Sciatic nerve (tissue), 2 donors: ENCODE data around the gene CNTRL. TPM values are rescaled to one million over a fixed set of nuclear protein-coding genes. Genes with fewer than 3 reads are reported as not detected.
"Not testable (repeated sequence)": the region's sequence is repeated elsewhere in the genome, so short reads cannot be mapped to it uniquely, and the experiment has no call there.

ENCODE experiments used
- ATAC-seq: fragments of 200-7000 bp; cut with Tn5 transposase; one replicate; pipeline ENCODE4 v1.9.1; 2020; ENCODE audit warnings: mild to moderate bottlenecking, moderate library complexity
- DNase-seq: peaks from one replicate; pipeline ENCODE4 v3.0.0-alpha.2; 2020; ENCODE audit warnings: low spot score
- intact Hi-C: fragments of 100-400 bp; cut with DNase I; formaldehyde crosslinking; loops from one replicate; pipeline ENCODE4 v1.14.2; 2022
- total RNA-seq: library from RNA; stranded (reverse); fragmentation: NEBNext Ultra II Directional; extraction: Animal tissue kit (Norgen Biotek cat#: 25700); gene quantifications from one replicate; pipeline ENCODE4 v1.2.1, GENCODE V29; 2021
- donor health status: DM: no; HTN: no; CAD: no.
- donor health status: DM: no; HTN: no; CAD: no.

The CNTRL gene
- total RNA-seq, 1 donor from 2014 or later = 30.8 TPM

DNA sequence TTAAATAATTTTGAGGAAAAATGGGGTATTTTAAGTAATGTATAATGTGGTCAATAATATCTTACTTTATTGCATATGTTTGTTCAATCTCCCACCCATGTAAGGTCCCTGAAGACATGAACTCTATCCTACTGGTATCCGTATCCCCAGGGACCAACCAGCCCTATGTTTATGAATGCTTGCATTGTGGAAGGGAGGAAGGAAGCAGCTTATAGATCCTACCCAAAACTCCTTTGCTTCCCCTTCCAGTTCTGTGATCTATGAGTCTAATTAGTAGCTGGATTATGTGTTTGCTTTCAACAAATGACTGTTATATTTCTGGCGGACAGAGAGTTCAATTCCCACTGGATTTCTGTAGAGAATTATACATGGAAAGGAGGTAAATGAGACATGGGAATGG is 45.6 kb downstream of the CNTRL start:
- DNase-seq = no peak
- intact Hi-C loops = no loop called here
- ATAC-seq = no peak

DNA sequence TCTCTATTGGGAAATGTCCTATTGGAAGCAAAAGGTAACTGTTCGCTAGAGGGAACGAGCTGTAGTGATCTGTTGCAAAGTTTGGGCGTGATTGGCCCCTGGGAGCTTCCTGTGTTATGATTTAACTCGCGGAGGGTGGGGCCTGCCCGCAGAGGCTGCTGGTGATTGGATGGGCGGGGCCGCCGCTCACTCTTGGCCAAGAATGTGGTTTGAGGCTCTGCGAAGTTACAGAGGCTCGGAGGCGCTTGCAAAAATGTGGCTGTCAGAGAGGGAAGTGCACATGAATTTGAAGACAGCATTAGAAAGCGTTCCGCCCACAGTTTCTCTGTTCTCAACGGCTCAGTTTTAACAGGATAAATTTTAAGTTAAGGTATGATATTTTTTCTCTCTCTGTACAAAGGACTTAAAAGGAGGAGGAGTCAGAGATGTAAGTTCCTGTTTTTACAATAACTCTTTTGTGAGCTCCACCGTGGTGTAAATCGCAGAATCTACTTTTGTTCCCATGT is 46.9 kb downstream of the CNTRL start:
- DNase-seq = peak; percentile 98
- peak; percentile 100 for ATAC-seq
- intact Hi-C loops = no loop called here

DNA sequence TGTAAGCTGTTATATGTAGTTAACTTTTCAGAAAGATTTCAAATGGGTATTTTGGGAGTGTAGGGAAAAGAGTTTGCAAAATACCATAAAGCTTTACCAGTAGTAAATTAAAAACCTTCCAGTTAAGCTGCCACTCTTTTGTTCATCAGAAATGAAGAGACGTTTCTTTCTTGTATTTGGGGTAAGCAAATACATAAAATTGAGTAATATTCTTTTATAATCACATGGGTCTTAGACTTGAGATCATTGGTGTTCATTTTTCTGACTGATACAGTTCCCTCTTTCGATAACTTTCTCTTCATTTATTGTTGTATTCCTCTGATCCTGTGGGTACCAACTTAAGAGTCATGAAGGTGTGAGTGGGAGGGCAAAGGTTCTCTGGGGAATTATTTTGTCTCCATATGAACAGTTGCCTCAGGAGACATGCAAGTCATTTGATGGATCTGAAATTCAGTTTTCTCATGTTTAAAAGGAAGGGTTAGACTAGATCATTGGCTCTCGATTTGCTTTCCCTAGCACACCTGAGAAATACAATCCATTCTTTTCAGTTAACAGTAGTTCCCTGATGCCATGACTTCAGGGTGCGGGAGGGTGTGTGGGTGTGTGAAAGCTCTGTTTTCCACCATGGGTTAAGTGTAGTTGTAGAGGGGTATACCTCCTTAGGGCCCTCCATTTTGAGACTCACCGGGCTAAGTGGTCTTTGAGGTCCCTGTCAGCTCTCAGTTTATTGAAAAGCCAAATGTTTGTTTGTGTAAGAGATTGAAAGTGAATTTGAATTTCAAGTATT is 47.7 kb downstream of the CNTRL start:
- ATAC-seq = no peak
- no peak for DNase-seq
- intact Hi-C loops = no loop called here

DNA sequence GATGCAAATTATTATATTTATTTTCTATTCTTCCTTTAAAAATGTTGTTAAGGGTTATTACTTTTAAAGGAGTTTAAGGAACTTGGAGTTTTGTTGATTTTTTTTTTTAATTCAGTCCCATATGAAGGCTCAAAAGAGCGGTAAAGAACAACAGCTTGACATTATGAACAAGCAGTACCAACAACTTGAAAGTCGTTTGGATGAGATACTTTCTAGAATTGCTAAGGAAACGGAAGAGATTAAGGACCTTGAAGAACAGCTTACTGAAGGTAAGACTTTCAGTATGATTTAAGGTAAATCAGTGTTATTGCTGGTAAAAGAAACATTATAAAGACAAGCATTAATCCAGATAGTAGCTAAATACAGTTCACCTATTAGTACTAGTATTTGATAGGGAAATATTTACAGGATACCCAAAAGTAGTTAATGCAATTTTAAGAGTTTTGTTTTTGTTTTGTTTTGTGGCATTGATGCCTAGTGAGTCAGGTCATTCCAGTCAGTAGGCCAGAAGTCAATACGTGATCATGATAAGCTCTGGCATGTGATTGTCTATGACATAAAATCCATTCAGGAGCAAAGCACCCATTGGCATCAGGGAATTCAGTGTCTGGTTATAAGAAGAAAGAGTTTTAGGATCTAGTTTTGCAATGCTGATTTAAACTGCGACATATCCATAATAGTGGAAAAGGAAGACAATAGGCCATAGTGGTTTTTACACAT is 49.2 kb downstream of the CNTRL start:
- DNase-seq (no peak), ATAC-seq (no peak)
- intact Hi-C loops = no loop called here

DNA sequence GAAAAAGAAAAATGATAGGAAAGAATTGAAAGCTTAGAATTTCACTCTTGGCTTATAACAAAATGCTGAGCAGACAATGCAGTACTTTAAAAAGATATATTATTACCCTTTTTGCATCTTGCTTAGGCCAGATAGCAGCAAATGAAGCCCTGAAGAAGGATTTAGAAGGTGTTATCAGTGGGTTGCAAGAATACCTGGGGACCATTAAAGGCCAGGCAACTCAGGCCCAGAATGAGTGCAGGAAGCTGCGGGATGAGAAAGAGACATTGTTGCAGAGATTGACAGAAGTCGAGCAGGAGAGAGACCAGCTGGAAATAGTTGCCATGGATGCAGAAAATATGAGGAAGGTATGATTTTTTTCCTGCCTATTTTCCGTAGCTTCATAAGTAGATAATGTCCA is 50.8 kb downstream of the CNTRL start:
- intact Hi-C loops = no loop called here
- no peak for ATAC-seq
- no peak for DNase-seq

DNA sequence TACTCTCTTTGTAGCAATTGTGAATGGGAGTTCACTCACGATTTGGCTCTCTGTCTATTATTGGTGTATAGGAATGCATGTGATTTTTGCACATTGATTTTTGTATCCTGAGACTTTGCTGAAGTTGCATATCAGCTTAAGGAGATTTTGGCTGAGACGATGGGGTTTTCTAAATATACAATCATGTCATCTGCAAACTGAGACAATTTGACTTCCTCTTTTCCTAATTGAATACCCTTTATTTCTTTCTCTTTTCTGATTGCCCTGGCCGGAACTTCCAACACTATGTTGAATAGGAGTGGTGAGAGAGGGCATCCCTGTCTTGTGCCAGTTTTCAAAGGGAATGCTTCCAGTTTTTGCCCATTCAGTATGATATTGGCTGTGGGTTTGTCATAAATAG is 54.6 kb downstream of the CNTRL start:
- ATAC-seq, DNase-seq, intact Hi-C loops: not testable (repeated sequence)

DNA sequence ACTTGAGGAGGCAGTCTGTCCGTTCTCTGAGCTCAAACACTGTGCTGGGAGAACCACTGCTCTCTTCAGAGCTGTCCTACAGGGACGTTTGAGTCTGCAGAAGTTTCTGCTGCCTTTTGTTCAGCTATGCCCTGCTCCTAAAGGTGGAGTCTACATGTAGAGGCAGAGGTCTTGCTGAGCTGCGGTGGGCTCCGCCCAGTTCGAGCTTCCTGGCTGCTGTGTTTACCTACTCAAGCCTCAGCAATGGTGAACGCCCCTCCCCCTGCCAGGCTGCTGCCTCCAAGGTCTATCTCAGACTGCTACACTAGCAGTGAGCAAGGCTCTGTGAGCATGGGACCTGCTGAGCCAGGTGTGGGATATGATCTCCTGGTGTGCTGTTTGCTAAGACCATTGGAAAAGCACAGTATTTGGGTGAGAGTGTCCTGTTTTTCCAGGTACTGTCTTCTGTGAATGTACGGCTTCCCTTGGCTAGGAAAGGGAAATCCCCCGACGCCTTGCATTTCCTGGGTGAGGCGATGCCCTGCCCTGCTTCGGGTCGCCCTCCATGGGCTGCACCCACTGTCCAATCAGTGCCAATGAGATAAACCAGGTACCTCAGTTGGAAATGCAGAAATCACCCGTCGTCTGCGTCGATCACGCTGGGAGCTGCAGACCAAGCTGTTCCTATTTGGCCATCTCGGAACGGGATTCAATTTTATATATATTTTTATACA is 58.5 kb downstream of the CNTRL start:
- ATAC-seq = no peak
- peak; percentile 61 for DNase-seq
- intact Hi-C loops = no loop called here

DNA sequence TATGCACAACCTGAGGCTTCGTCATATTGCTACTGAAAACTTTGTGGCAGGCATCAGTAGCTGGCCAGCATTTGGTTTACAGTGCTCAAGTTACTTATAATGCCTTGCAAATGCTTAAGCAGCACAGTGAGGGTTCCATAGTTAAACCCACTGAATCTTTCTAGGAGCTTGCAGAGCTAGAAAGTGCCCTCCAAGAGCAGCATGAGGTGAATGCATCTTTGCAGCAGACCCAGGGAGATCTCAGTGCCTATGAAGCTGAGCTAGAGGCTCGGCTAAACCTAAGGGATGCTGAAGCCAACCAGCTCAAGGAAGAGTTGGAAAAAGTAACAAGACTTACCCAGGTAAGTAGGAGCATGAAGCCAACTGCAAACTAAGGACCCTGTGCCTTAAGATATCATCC is 60.9 kb downstream of the CNTRL start:
- no peak for DNase-seq
- intact Hi-C loops = no loop called here
- no peak for ATAC-seq

DNA sequence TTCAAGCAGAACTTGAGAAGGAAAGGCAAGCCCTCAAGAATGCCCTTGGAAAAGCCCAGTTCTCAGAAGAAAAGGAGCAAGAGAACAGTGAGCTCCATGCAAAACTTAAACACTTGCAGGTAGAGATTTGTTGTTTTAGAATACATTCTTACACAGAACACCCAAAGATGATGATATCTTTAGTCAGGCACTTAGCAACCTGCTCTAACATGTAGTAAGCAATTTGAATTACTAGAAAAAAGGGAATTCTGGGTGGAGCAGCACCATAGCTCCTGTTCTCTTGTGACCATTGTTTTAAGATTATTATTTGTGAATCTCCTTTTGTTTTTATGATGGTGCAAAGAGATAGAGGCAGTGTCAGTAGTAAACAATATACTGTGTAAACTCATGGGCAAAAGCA is 63.8 kb downstream of the CNTRL start:
- DNase-seq (no peak), ATAC-seq (no peak)
- intact Hi-C loops = no loop called here

DNA sequence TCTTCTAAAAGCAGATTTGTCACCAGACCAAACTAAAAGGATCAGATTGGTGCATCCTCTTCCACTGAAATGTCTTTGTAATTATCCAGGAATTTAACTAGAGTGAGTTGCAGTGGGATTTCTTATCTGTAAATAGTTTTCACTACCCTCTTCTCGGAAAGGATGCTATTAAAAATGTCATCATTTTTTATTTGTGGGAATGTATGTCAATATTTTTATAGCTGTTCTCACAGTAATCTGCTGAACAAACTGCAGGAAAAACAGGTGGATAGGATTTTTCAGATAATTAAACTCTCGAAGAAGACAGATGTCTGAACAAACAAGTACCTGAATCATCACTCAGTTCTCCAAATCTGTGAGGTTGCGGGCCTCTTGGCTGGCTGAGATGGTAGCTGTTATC is 64.2 kb downstream of the CNTRL start:
- DNase-seq = no peak
- ATAC-seq = no peak
- intact Hi-C loops = no loop called here

DNA sequence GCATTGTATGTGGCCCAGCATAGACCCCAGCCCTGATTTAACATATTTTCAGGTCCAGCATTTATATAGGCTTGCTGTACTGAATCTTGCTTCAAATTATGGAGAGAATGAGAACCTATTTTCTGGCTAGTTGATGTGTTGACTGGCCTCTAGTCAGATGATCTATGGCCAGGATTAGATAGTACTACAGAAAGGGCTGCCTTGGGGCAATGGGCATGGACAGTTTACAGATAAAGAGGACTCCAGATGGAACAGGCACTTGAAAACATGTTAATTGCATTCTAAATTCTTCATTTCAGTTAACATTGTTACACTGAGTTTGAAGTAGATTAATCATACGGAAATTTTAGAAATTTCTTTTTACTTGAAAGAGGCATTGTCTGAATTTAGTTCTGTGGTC is 65.4 kb downstream of the CNTRL start:
- DNase-seq (no peak), ATAC-seq (no peak)
- intact Hi-C loops = no loop called here

DNA sequence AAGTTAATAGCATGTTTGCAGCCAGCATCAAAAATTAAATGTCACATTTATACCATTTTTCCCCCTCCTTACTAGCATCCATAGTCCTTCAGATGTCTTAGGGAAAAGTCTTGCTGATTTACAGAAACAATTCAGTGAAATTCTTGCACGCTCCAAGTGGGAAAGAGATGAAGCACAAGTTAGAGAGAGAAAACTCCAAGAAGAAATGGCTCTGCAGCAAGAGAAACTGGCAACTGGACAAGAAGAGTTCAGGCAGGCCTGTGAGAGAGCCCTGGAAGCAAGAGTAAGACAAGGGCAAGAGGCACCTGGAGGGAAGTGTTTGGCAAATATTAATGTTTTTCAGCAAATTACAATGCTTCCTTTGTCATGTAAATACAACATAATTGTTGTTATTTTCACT is 66.6 kb downstream of the CNTRL start:
- ATAC-seq = no peak
- intact Hi-C loops = no loop called here

DNA sequence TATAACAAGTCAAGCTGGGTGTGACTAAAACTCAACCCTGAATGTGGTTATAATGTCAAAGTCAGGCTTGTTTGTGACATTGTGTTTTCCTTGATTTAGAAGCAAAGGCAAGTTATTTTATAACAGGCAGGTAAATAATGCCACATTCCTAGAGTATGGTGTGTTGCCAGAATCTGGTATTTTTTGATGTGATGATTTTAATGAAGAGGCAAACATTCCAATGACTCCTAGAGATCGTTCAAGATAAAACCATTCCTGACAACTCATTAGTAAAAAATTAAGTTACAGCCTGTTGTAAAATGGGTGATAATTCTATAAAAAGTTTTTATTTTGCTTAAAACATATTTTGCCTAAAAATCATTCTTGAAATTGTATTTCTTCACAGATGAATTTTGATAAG is 67.0 kb downstream of the CNTRL start:
- intact Hi-C loops = no loop called here
- ATAC-seq (no peak), DNase-seq (no peak)

More for the DNA sequence above, 66.6 kb downstream of the CNTRL start:
- no peak for DNase-seq

DNA sequence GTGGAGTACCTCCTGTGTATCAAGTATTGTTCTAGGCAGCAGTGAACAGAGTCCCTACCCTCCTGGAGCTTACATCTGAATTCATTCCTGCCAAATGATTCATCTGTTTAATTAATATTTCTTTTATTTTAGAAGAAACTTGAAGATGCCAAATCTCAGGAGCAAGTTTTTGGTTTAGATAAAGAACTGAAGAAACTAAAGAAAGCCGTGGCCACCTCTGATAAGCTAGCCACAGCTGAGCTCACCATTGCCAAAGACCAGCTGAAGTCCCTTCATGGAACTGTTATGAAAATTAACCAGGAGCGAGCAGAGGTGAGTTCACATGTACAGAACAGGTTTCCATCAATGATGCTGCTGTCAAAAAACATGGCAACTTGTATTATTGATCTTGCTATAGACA is 69.0 kb downstream of the CNTRL start:
- DNase-seq (no peak), ATAC-seq (no peak)
- intact Hi-C loops = no loop called here

DNA sequence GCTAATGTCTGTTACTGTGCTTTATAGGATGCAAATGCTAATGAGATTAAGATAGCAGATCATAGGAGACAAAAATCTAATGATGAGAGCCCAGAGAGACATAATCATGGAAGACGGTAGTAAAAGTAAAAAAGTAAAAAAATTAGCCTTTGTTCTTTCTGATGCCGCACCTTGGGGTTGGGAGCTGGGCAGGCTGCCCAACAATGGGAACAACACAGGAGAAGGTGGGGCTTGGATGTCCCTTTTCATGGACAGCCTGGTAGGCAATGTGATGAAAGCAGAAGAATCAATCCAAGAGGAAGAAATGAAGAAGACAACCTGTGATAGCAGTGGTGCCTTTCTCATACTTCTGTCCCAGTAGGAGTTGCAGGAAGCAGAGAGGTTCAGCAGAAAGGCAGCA is 69.7 kb downstream of the CNTRL start:
- DNase-seq = no peak
- ATAC-seq = no peak
- intact Hi-C loops = no loop called here

DNA sequence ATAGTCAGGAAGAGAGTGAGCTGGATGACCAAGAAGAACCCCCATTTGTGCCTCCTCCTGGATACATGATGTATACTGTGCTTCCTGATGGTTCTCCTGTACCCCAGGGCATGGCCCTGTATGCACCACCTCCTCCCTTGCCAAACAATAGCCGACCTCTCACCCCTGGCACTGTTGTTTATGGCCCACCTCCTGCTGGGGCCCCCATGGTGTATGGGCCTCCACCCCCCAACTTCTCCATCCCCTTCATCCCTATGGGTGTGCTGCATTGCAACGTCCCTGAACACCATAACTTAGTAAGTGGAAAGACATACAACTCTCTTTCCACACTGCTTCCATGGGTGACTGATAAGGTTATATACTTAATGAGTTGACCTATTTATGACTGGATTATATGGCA is 75.4 kb downstream of the CNTRL start:
- ATAC-seq = no peak
- intact Hi-C loops = no loop called here
- DNase-seq = no peak

DNA sequence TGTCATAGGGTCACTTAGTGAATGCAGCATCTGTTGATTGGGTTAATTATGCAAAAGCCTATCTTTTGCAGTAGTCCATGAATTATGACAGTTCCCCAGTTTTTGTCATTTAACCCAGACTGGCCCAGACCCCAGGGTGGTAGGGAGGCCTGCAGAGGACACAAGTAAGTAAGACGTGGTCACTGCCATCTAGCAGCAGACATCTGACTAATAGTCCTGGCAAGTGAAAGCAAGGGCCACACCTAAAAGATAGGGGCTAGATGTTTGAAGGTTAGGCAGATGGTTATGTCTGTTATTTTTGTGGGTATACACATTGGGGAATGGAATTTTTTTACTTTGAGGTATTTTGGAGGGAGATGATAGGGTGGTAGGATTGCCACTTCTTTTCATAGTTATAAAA is 78.9 kb downstream of the CNTRL start:
- ATAC-seq (no peak), DNase-seq (no peak)
- intact Hi-C loops = no loop called here

DNA sequence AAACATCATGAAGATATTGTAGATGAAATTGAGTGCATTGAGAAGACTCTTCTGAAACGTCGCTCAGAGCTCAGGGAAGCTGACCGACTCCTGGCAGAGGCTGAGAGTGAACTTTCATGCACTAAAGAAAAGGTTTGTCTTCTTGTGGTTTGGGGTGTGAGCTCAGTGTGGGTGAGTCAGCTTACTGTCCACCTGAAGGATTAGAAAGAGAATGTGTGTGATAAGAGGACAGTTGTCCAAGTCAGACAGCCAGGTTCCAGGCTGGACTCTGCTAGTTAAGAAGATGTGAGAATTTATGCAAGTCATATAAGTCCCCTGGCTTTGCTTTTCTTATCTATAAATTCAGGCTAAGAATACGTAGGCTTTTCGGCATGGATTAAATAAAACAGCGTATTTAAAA is 80.0 kb downstream of the CNTRL start:
- DNase-seq (no peak), ATAC-seq (no peak)
- intact Hi-C loops = no loop called here

DNA sequence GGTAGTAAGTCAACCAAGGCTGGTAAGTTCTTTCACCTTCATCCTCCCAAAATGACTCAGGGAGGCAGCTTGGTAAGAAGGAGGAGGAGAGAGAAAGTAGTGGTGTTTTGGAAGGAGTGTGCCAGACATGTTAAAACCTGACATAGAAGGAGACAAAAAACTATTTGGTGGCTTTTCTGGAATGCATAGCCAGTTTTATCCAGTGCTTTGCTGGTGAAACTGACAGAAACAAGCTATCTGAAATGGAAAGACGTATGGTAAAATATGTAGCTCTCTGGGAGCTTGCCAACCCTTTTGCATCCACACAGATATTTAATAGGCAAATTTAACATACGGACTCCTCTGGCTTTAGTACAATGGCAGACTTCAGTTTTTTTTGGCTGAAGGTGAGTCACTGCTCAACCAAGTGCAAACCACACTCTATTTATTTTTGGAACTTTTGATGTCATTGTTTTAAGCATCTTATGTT is 81.5 kb downstream of the CNTRL start:
- ATAC-seq = no peak
- intact Hi-C loops = no loop called here
- DNase-seq = no peak

DNA sequence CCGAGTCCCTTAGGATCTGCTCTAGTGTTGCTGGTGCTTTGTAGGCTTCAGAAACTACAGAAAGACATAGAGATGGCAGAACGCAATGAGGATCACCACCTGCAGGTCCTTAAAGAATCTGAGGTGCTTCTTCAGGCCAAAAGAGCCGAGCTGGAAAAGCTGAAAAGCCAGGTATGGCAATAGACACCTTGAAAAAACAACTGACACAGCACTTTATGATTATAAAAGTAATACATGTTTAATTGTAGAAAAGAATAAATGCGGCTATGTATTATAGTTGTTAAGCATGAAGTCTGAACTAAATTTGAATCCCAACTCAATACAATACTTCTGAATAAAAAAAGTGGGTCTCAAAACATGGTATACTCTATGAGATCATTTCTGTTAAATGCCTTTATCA is 83.2 kb downstream of the CNTRL start:
- intact Hi-C loops = no loop called here
- no peak for DNase-seq
- no peak for ATAC-seq
